Skeletal muscle satellite cell (primary cell): ENCODE measurements around the gene F2RL1.
A peak's percentile ranks its signal among the peaks of the same experiment; 100 is the strongest.
"Not testable (repeated sequence)": the region's sequence is repeated elsewhere in the genome, so short reads cannot be mapped to it uniquely, and the experiment has no call there.

Experiments
- H3K27me3 ChIP-seq: 2 replicates; pipeline ENCODE4 v1.7.0; 2013; ENCODE audit warnings: low read length; ENCODE audit not compliant: control insufficient read depth, insufficient read depth
- H3K36me3 ChIP-seq: 2 replicates; pipeline ENCODE4 v1.7.0; 2013; ENCODE audit warnings: mild to moderate bottlenecking, control low read depth, low read length; ENCODE audit not compliant: insufficient read depth
- H3K4me1 ChIP-seq: 2 replicates; pipeline ENCODE4 v1.7.0; 2013; ENCODE audit warnings: low read length; ENCODE audit not compliant: control insufficient read depth, insufficient read depth
- H3K4me2 ChIP-seq: 2 replicates; pipeline ENCODE4 v1.7.0; 2013; ENCODE audit warnings: mild to moderate bottlenecking, low read length
- H3K4me3 ChIP-seq: 2 replicates; pipeline ENCODE4 v1.7.0; 2013; ENCODE audit warnings: low read length
- H3K9ac ChIP-seq: 2 replicates; pipeline ENCODE4 v1.7.0; 2013; ENCODE audit warnings: mild to moderate bottlenecking, low read depth, low read length, moderate library complexity
- H3K9me3 ChIP-seq: replicated peaks from 2 replicates; pipeline ENCODE4 v1.7.0; 2013; ENCODE audit warnings: mild to moderate bottlenecking, control low read depth, low read length

F2RL1 gene

GRCh38 chr5:76808141-76808691 lies 10.6 kb upstream of the F2RL1 start:
- Histone ChIP-seq H3K27me3 (no peaks in the 10 kb centered on the region), H3K36me3 (no peaks in the 10 kb centered on the region), H3K4me3 (no peak overlapping the region), H3K4me2 (no peak overlapping the region), H3K9ac (no peak overlapping the region), H3K4me1 (peaks cover 24% of the 10 kb centered on the region), H3K9me3 (no peaks in the 10 kb centered on the region)

DNA sequence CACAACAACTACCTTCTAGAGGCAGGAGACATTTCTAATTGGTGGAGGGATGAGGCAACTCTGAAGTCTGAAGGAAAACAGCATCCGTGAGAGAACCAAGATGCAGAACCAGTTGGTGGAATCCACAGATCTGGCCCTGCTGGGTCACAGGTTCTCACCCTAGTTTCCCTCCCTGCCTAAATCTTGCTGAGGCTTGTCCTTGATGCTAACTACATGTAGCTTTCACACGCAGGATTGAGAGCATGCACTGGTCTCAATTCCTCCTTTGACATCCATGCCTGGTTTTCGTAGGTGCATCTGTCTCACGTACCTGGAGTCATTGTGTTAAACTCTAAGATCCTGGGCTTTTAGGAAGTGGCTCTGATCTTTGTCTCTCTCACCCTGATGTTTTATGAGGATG lies 9.7 kb upstream of the F2RL1 start:
- Histone ChIP-seq H3K4me1 (peaks cover 27% of the 10 kb centered on the region), H3K9ac (no peak overlapping the region)

GRCh38 chr5:76810236-76810635 lies 8.6 kb upstream of the F2RL1 start:
- Histone ChIP-seq H3K4me2 (no peak overlapping the region), H3K4me1 (peaks cover 28% of the 10 kb centered on the region)

More for the DNA sequence above, 9.7 kb upstream of the F2RL1 start:
- Histone ChIP-seq H3K36me3 (no peaks in the 10 kb centered on the region), H3K27me3 (no peaks in the 10 kb centered on the region), H3K9me3 (no peaks in the 10 kb centered on the region), H3K4me2 (no peak overlapping the region), H3K4me3 (no peak overlapping the region)

DNA sequence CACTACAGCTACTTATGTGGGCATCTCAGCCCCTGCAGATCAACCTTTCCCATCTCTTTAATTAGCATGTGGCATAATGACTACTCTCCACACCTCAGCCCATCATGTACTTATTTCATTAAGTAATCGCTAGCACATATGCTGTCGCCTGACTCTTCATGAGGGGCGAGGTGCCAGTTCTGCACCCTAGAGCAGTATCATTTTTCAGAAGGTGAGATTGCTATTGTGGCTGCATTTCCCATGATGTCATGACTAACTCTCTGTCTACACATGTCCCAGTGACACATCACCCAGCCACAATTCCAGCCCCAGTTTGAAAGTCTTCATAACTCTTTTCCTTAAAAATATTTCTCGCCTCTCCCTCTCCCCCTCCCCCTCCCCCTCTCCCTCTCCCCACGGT lies 7.6 kb upstream of the F2RL1 start:
- Histone ChIP-seq H3K36me3 (no peaks in the 10 kb centered on the region), H3K27me3 (no peaks in the 10 kb centered on the region), H3K9ac (no peak overlapping the region), H3K4me2 (no peak overlapping the region), H3K4me3 (no peak overlapping the region), H3K9me3 (no peaks in the 10 kb centered on the region), H3K4me1 (peaks cover 21% of the 10 kb centered on the region)

More at GRCh38 chr5:76810236-76810635, 8.6 kb upstream of the F2RL1 start:
- Histone ChIP-seq H3K9ac (no peak overlapping the region), H3K4me3 (no peak overlapping the region), H3K36me3 (no peaks in the 10 kb centered on the region), H3K9me3 (no peaks in the 10 kb centered on the region), H3K27me3 (no peaks in the 10 kb centered on the region)

- H3K4me3 ChIP-seq, H3K4me2 ChIP-seq, H3K36me3 ChIP-seq, H3K9ac ChIP-seq, H3K9me3 ChIP-seq, H3K27me3 ChIP-seq: not testable (repeated sequence)
- H3K4me1 ChIP-seq, result peaks cover 14% of the 10 kb centered on the region
These were observed 6.6 kb upstream of the F2RL1 start for GRCh38 chr5:76812209-76812608.

GRCh38 chr5:76813982-76814562 lies 4.8 kb upstream of the F2RL1 start:
- peaks cover 9% of the 10 kb centered on the region for H3K27me3 ChIP-seq
- H3K9me3 ChIP-seq, result no peaks in the 10 kb centered on the region
- H3K36me3 ChIP-seq, result no peaks in the 10 kb centered on the region
- H3K4me1 ChIP-seq, result peaks cover 13% of the 10 kb centered on the region
- H3K9ac ChIP-seq, result no peak overlapping the region
- no peak overlapping the region for H3K4me2 ChIP-seq
- no peak overlapping the region for H3K4me3 ChIP-seq

DNA sequence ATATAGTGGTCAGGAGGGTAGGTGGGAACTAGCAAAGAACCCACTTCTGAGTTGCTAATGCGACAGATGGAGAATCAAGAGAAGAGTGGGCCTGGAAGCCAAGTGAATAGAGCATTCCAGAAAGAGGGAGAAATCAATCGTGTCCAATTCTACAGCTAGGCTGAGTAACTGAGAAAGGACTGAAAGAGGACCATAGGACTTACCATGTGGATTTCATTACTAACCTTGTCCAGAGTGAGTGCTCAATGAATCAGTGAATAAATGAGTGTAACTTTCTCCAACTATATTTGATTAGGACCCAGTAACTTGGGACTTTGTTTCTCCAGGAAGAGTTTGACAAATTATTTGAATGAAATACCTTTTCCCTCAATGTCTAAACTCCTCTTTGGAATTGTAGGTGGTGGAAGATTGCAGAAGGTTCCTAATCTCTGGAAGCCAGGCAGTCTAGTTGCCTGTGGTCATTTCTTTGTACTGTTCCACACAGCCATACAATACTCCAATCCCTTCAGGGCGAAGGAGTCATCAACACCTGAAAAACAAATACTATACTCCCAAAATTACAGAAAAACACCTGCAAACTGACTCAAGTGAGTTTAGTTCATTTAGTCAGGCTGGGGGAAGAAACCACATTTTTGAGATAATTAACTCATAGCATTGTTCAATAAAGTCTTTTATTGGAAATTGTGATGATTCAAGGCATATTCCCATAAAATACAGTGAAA lies 2.6 kb upstream of the F2RL1 start:
- peaks cover 30% of the 10 kb centered on the region for H3K4me1 ChIP-seq

GRCh38 chr5:76819851-76820525 lies 1.2 kb downstream of the F2RL1 start:
- Histone ChIP-seq H3K4me1 (peaks cover 26% of the 10 kb centered on the region), H3K9me3 (no peaks in the 10 kb centered on the region), H3K27me3 (peaks cover 13% of the 10 kb centered on the region), H3K9ac (peak overlapping the region; percentile 55), H3K4me3 (peak overlapping the region; percentile 72), H3K4me2 (peak overlapping the region; percentile 89), H3K36me3 (no peaks in the 10 kb centered on the region)

More for the DNA sequence above, 2.6 kb upstream of the F2RL1 start:
- peaks cover 13% of the 10 kb centered on the region for H3K27me3 ChIP-seq
- no peak overlapping the region for H3K9ac ChIP-seq
- H3K9me3 ChIP-seq, result no peaks in the 10 kb centered on the region
- H3K4me2 ChIP-seq, result no peak overlapping the region
- no peak overlapping the region for H3K4me3 ChIP-seq
- no peaks in the 10 kb centered on the region for H3K36me3 ChIP-seq

- H3K27me3 ChIP-seq, result peaks cover 13% of the 10 kb centered on the region
- no peaks in the 10 kb centered on the region for H3K9me3 ChIP-seq
- H3K4me1 ChIP-seq, result peaks cover 26% of the 10 kb centered on the region
- H3K9ac ChIP-seq, result no peak overlapping the region
- no peaks in the 10 kb centered on the region for H3K36me3 ChIP-seq
- H3K4me2 ChIP-seq, result peak overlapping the region; percentile 89
- no peak overlapping the region for H3K4me3 ChIP-seq
These were observed 1.7 kb downstream of the F2RL1 start for GRCh38 chr5:76820526-76820890.

DNA sequence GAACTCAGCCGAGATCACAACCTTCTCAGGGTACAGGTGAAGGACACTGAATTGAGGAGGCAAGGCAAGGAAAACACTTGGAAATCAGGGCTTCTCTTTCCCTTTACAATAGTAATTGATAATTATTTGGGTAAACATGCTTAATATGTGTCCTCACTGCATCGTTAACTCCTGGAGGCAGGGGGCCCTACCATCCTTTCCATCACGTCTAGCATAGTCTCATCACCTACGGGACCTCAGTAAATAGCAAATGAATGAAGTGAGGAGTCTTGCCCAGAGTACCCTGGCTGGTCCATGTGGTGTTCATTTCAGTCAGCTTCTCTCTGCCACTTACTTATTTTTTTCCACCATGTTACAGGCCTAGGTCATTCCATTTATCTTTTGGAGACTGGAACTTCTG lies 2.3 kb downstream of the F2RL1 start:
- H3K9me3 ChIP-seq, result no peaks in the 10 kb centered on the region
- H3K27me3 ChIP-seq, result peaks cover 13% of the 10 kb centered on the region
- H3K4me3 ChIP-seq, result no peak overlapping the region
- H3K4me2 ChIP-seq, result no peak overlapping the region
- H3K9ac ChIP-seq, result no peak overlapping the region
- peaks cover 26% of the 10 kb centered on the region for H3K4me1 ChIP-seq
- H3K36me3 ChIP-seq, result no peaks in the 10 kb centered on the region

- not testable (repeated sequence) for H3K4me3 ChIP-seq
These were observed 3.4 kb downstream of the F2RL1 start for GRCh38 chr5:76822105-76822731.

More at GRCh38 chr5:76822105-76822731, 3.4 kb downstream of the F2RL1 start:
- Histone ChIP-seq H3K4me1 (peaks cover 26% of the 10 kb centered on the region), H3K27me3 (peaks cover 13% of the 10 kb centered on the region)
- not testable (repeated sequence) for H3K4me2 ChIP-seq, H3K9ac ChIP-seq, H3K9me3 ChIP-seq, H3K36me3 ChIP-seq
